ENCODE results near the gene SPATS1. TPM values are rescaled to one million over a fixed set of nuclear protein-coding genes. Genes with fewer than 3 reads are reported as not detected.

Gene SPATS1
- total RNA-seq, 3 donors from 2014 or later (not counting 1 experiment from before 2014, with no cell fraction given), result not detected

DNA sequence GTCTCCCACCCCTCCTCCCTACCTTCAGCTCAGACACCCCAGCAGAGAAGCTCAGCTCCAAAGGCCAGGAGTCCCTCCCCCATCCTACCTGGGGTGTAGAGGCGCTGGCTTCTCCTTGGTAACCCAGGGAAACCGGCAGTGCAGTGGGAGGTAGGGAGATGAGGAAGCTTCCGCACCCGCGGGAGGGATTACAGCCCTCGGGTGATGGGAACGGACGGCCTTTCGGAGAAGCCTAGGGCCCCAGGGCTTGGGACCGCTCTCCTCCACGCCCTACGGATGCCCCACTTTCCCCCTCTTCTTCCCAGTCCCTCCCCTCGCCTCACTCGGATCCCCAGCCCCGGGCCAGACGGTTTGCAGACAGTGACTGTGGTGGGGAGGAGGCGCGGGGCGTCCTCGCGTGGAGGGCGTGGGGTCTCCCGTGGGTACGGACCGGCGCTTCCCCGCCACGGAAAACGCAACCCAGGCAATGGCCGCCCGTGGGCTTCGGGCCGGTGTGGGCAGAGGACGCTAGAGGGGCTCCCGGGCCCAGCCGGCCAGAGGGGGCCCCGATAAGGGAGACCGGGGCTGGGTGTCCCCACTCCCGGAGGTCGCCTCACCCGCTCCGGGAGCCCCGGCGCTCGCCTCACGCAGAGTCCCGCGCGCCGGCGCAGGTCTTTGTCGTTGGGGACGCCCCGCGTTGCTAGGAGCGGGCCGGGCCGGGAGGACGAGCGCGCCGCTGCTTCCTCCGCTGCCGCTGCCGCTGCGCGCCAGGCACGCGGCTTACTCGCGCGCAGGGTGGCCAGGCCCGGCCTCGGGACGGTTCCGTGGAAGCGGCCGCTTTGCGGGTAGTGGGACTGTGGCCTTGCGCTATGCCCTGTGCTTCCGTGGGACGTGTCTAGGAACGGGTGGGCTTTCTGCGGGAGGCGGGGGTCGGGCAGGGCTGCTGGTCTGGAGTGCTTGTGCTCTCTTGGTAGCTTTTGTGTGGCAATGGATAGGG is 45.1 kb upstream of the SPATS1 start:
- Mint-ChIP-seq H3K27me3 (ENCODE audit: low read depth in 2 of 2) (peaks cover 26 to 36% of the 10 kb centered on the region in 2 donors), H3K27ac (no peak overlapping the region), H3K4me1 (peaks cover 0 to 12% of the 10 kb centered on the region in 2 donors), H3K4me3 (peak overlapping the region; percentile 45), H3K9me3 (no peaks in the 10 kb centered on the region), H3K36me3 (no peaks in the 10 kb centered on the region)
- TF ChIP-seq CTCF (IDR thresholded peaks at IDR 0.05), result no peak
- Histone ChIP-seq H3K36me3 (ENCODE audit: control insufficient read depth, insufficient read depth, low read length) (peaks cover 19% of the 10 kb centered on the region), H3K27me3 (ENCODE audit: control insufficient read depth, insufficient read depth, low read length) (peaks cover 32% of the 10 kb centered on the region), H3K4me3 (ENCODE audit: low read length) (no peak overlapping the region), H3K9me3 (ENCODE audit: control insufficient read depth, insufficient read depth, low read length) (no peaks in the 10 kb centered on the region), H3K27ac (ENCODE audit: low read length) (no peak overlapping the region), H3K4me1 (ENCODE audit: control insufficient read depth, insufficient read depth, low read length) (peaks cover 14% of the 10 kb centered on the region)
- ATAC-seq (peak; percentile 53 to 91 (median 84)), DNase-seq (peak; percentile 32 to 68)
- WGBS (ENCODE audit: insufficient coverage), result 2% methylated on average over 84 of the region's 86 CpGs
- intact Hi-C loops (cut with micrococcal nuclease), result no loop called here

DNA sequence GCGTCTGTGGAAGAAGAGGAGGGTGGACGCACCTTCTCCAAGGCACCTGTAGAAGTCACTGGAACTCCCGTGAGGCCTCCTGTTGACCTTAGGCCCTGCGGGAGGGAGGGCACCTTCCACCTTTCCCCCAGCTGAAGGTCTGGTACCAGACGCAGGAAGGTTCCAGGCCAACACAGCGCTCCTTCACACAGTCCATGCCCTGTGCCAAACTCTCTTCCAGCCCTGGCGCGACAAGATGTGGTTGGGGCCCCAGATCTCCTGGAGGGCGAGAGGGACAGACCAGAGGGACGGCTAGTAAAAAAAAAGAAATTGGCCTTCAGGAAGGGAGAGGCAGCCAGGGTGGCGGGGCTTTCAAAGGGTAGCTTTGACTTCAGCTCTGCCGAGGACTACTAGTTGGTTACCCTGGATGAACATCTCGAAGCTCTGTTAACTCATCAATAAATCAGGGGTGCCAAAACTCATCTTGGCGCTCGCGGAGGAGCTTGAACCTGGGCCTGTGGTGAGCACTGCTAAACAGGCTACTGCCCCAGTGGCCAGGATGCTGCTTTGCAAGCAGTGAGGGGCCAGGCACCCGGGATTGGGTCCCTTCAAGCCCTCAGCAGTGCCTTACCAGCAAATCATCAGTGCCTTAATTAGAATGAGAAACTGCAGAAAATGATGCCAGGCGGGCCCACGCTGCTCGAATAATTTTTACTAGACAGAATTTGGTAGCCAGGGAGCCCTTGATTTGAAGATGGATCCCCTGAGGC is 44.2 kb upstream of the SPATS1 start:
- Histone ChIP-seq H3K36me3 (ENCODE audit: control insufficient read depth, insufficient read depth, low read length) (peaks cover 28% of the 10 kb centered on the region), H3K9me3 (ENCODE audit: control insufficient read depth, insufficient read depth, low read length) (no peaks in the 10 kb centered on the region), H3K4me1 (ENCODE audit: control insufficient read depth, insufficient read depth, low read length) (peaks cover 14% of the 10 kb centered on the region), H3K27ac (ENCODE audit: low read length) (no peak overlapping the region), H3K27me3 (ENCODE audit: control insufficient read depth, insufficient read depth, low read length) (peaks cover 25% of the 10 kb centered on the region), H3K4me3 (ENCODE audit: low read length) (no peak overlapping the region)
- Mint-ChIP-seq H3K27ac (no peak overlapping the region), H3K4me1 (peaks cover 0 to 12% of the 10 kb centered on the region in 2 donors), H3K9me3 (no peaks in the 10 kb centered on the region), H3K36me3 (no peaks in the 10 kb centered on the region), H3K4me3 (peak overlapping the region; percentile 45), H3K27me3 (ENCODE audit: low read depth in 2 of 2) (peaks cover 26 to 33% of the 10 kb centered on the region in 2 donors)
- ATAC-seq, result no peak
- no peak for DNase-seq
- WGBS (ENCODE audit: insufficient coverage), result 70% methylated on average over 20 of the region's 20 CpGs
- intact Hi-C loops (cut with micrococcal nuclease), result no loop called here
- no peak for TF ChIP-seq CTCF (IDR thresholded peaks at IDR 0.05)

DNA sequence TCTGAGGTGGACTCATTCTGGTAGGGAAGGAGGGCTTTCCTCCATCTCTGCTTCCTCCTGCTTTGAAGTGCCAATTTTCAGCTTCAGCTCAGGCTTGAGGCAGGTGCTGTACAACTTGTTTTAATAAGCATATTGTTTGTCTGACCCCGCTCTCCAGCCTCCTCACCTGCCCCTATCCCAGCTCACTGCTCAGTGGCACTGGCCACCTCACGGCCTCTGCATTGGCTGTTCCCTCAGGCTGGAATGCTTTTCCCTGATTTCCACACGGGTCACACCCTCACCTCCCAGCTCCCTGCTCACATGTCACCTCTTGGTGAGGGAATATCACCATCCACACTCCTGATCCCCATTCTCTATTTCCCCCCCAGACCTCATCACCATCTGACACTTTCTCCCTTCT is 43.6 kb upstream of the SPATS1 start:
- Histone ChIP-seq H3K27me3 (ENCODE audit: control insufficient read depth, insufficient read depth, low read length) (peaks cover 25% of the 10 kb centered on the region), H3K4me3 (ENCODE audit: low read length) (no peak overlapping the region), H3K9me3 (ENCODE audit: control insufficient read depth, insufficient read depth, low read length) (no peaks in the 10 kb centered on the region), H3K36me3 (ENCODE audit: control insufficient read depth, insufficient read depth, low read length) (peaks cover 33% of the 10 kb centered on the region), H3K4me1 (ENCODE audit: control insufficient read depth, insufficient read depth, low read length) (peaks cover 14% of the 10 kb centered on the region), H3K27ac (ENCODE audit: low read length) (no peak overlapping the region)
- H3K9me3 Mint-ChIP-seq, result no peaks in the 10 kb centered on the region
- intact Hi-C loops (cut with micrococcal nuclease), result no loop called here
- H3K36me3 Mint-ChIP-seq, result no peaks in the 10 kb centered on the region
- no peak overlapping the region for H3K4me3 Mint-ChIP-seq
- no peak for DNase-seq
- WGBS (ENCODE audit: insufficient coverage), result 91% methylated on average over 3 of the region's 3 CpGs
- H3K27ac Mint-ChIP-seq, result no peak overlapping the region
- H3K4me1 Mint-ChIP-seq, result peaks cover 0 to 12% of the 10 kb centered on the region in 2 donors
- TF ChIP-seq CTCF (IDR thresholded peaks at IDR 0.05), result no peak
- H3K27me3 Mint-ChIP-seq (ENCODE audit: low read depth in 2 of 2), result peaks cover 20 to 29% of the 10 kb centered on the region in 2 donors
- no peak for ATAC-seq
